ENCODE data around the gene PGBD2. TPM values are rescaled to one million over a fixed set of nuclear protein-coding genes. Genes with fewer than 3 reads are reported as not detected.

Gene PGBD2
- total and polyA plus RNA-seq, 9 of the 15 experiments (the other 6 are each of a cell fraction or from before 2014, with no cell fraction given): 11.9 to 21.8 (median 14.7) TPM

DNA sequence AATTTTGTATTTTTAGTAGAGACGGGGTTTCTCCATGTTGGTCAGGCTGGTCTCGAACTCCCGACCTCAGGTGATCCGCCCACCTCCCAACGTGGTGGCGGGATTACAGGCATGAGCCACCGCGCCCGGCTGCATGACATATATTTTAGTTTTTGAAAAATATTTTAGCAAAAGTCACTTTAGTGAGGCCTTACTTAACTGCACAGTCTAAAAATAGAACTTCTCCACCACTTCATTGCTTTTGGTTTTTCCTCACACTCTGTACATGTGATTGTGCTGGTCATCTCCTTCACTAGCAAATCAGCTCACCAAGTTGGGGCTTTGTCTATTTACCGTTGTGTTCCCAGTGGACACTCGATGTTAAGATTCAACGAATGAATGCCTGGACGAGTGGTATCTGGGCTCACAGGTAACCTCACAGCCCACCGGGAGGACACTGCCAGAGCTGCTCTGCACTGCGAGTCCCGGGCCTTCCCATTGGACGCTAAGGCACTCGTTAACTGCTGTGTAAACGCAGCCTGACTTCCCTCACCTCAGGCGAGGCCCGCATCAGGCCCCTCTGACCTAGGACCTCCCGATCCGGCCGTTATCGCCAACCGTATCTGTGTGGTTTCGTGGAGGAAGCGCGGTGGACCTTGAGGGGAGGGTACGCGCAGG, 33.2 kb upstream of the PGBD2 start (continued):
- TF ChIP-seq HMBOX1 (IDR thresholded peaks at IDR 0.05): peak; percentile 79
- TF ChIP-seq, protein P1, sequence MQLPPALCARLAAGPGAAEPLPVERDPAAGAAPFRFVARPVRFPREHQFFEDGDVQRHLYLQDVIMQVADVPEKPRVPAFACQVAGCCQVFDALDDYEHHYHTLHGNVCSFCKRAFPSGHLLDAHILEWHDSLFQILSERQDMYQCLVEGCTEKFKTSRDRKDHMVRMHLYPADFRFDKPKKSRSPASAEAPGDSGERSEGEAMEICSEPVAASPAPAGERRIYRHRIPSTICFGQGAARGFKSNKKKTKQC (CRISPR knock-in tag; IDR thresholded peaks at IDR 0.05): 0 out of 2 replicates have a peak, but pooled peaks have one; percentile 17
- peak; percentile 67; the same call in 1 of the 2 replicates for TF ChIP-seq FOXK1 (CRISPR knock-in tag; IDR thresholded peaks at IDR 0.05; ENCODE audit: borderline replicate concordance)
- TF ChIP-seq, protein P2, sequence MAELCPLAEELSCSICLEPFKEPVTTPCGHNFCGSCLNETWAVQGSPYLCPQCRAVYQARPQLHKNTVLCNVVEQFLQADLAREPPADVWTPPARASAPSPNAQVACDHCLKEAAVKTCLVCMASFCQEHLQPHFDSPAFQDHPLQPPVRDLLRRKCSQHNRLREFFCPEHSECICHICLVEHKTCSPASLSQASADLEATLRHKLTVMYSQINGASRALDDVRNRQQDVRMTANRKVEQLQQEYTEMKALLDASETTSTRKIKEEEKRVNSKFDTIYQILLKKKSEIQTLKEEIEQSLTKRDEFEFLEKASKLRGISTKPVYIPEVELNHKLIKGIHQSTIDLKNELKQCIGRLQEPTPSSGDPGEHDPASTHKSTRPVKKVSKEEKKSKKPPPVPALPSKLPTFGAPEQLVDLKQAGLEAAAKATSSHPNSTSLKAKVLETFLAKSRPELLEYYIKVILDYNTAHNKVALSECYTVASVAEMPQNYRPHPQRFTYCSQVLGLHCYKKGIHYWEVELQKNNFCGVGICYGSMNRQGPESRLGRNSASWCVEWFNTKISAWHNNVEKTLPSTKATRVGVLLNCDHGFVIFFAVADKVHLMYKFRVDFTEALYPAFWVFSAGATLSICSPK (IDR thresholded peaks at IDR 0.05; ENCODE audit: borderline replicate concordance): no peak
- no peak for TF ChIP-seq NFXL1 (CRISPR knock-in tag; IDR thresholded peaks at IDR 0.05)
- TF ChIP-seq DIDO1 (tag; IDR thresholded peaks at IDR 0.05; ENCODE audit: low read depth): peak; percentile 49; the same call in 1 of the 2 replicates
- TF ChIP-seq ZBED1 (IDR thresholded peaks at IDR 0.05): no peak
- peak; percentile 93 for TF ChIP-seq EGR1 (conservative IDR thresholded peaks at IDR 0.05)
- no peak for TF ChIP-seq ESRRB (CRISPR knock-in tag; IDR thresholded peaks at IDR 0.05; ENCODE audit: borderline replicate concordance)
- TF ChIP-seq HSF4 (CRISPR knock-in tag; IDR thresholded peaks at IDR 0.05; ENCODE audit: borderline replicate concordance): peak; percentile 43; the same call in 1 of the 2 replicates
- TF ChIP-seq RCOR1 (IDR thresholded peaks at IDR 0.05; ENCODE audit: borderline replicate concordance in 1 of 2, low read depth in 2 of 2, low read length in 2 of 2): peak in 1 of 2 experiments; percentile 48; a peak in 1 of 4 replicates
- no peak for TF ChIP-seq ZNF444 (CRISPR knock-in tag; IDR thresholded peaks at IDR 0.05)
- TF ChIP-seq ZNF436 (CRISPR knock-in tag; IDR thresholded peaks at IDR 0.05): no peak
- TF ChIP-seq ZSCAN32 (CRISPR knock-in tag; IDR thresholded peaks at IDR 0.05): 0 out of 2 replicates have a peak, but pooled peaks have one; percentile 49
- TF ChIP-seq, protein P3, sequence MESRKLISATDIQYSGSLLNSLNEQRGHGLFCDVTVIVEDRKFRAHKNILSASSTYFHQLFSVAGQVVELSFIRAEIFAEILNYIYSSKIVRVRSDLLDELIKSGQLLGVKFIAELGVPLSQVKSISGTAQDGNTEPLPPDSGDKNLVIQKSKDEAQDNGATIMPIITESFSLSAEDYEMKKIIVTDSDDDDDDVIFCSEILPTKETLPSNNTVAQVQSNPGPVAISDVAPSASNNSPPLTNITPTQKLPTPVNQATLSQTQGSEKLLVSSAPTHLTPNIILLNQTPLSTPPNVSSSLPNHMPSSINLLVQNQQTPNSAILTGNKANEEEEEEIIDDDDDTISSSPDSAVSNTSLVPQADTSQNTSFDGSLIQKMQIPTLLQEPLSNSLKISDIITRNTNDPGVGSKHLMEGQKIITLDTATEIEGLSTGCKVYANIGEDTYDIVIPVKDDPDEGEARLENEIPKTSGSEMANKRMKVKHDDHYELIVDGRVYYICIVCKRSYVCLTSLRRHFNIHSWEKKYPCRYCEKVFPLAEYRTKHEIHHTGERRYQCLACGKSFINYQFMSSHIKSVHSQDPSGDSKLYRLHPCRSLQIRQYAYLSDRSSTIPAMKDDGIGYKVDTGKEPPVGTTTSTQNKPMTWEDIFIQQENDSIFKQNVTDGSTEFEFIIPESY (CRISPR knock-in tag; IDR thresholded peaks at IDR 0.05): no peak
- no peak for TF ChIP-seq POLR2H (tag; IDR thresholded peaks at IDR 0.05; ENCODE audit: low read depth)
- TF ChIP-seq MCM7 (IDR thresholded peaks at IDR 0.05): 0 out of 4 replicates have a peak, but pooled peaks of 1 of the 2 experiments have one; percentile 32
- TF ChIP-seq, protein P4, sequence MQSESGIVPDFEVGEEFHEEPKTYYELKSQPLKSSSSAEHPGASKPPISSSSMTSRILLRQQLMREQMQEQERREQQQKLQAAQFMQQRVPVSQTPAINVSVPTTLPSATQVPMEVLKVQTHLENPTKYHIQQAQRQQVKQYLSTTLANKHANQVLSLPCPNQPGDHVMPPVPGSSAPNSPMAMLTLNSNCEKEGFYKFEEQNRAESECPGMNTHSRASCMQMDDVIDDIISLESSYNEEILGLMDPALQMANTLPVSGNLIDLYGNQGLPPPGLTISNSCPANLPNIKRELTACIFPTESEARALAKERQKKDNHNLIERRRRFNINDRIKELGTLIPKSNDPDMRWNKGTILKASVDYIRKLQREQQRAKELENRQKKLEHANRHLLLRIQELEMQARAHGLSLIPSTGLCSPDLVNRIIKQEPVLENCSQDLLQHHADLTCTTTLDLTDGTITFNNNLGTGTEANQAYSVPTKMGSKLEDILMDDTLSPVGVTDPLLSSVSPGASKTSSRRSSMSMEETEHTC (IDR thresholded peaks at IDR 0.05): no peak
- TF ChIP-seq, protein P5, sequence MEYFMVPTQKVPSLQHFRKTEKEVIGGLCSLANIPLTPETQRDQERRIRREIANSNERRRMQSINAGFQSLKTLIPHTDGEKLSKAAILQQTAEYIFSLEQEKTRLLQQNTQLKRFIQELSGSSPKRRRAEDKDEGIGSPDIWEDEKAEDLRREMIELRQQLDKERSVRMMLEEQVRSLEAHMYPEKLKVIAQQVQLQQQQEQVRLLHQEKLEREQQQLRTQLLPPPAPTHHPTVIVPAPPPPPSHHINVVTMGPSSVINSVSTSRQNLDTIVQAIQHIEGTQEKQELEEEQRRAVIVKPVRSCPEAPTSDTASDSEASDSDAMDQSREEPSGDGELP (CRISPR knock-in tag; IDR thresholded peaks at IDR 0.05; ENCODE audit: borderline replicate concordance): no peak; the same call in 1 of the 2 replicates
- TF ChIP-seq ZNF785 (CRISPR knock-in tag; IDR thresholded peaks at IDR 0.05): no peak
